HepG2 (cell line): Measurements from ENCODE around the gene PCGF3. TPM values are rescaled to one million over a fixed set of nuclear protein-coding genes. Genes with fewer than 3 reads are reported as not detected.

Experiments
- ATAC-seq: fragments of 200-7000 bp; cut with Tn5 transposase; 3 replicates; pipeline ENCODE4 v1.9.1; 2020; ENCODE audit warnings: mild to moderate bottlenecking, moderate library complexity
- BruUV-seq: library from RNA; stranded (reverse); fragments of 400-500 nt; replicated peaks from 2 replicates; lab custom pipeline; 2021; lab: Mats Ljungman, UMichigan
- CTCF ChIA-PET: fragments of 300-600 bp; formaldehyde crosslinking; extraction: SDS; loops from one replicate; lab custom pipeline; 2021; ENCODE audit warnings: low total read pairs, inconsistent platforms, low intra/inter-chr PET ratio; lab: Yijun Ruan, JAX
- POLR2A ChIA-PET: fragments of 350-600 bp; sonication (Branson Sonifier 250); formaldehyde crosslinking; loops from one replicate; lab custom pipeline; 2020; ENCODE audit warnings: antibody characterized with exemption, inconsistent platforms; lab: Yijun Ruan, JAX
- DNase-seq: peaks from one replicate; pipeline ENCODE4 v3.0.0-alpha.2; 2015; ENCODE audit warnings: low spot score
- FAIRE-seq: peaks from 3 replicates; lab custom pipeline; 2011; peaks lifted over from hg19 to GRCh38; lab: Jason Lieb, UNC
- H2AFZ ChIP-seq: one replicate; pipeline ENCODE4 v1.6.1; 2011; ENCODE audit warnings: low read length, inconsistent platforms
- H3K27ac ChIP-seq: fragments of 300-600 bp; 3 replicates; pipeline ENCODE4 v1.8.0; 2011; ENCODE audit warnings: mixed run types, mild to moderate bottlenecking, mixed read lengths, low read length, inconsistent platforms; ENCODE audit not compliant: insufficient read depth; ENCODE audit errors: extremely low read length
- H3K27me3 ChIP-seq, 2 experiments: fragments of 200-600 bp in 1 of 2; 2 replicates in 1 of 2; 3 replicates in 1 of 2; pipeline versions ENCODE4 v1.6.0 to v1.8.0; 2011; ENCODE audit warnings: low read length in 2 of 2, mild to moderate bottlenecking in 2 of 2, moderate library complexity in 2 of 2, inconsistent platforms in 1 of 2; ENCODE audit not compliant: insufficient read depth in 2 of 2, control insufficient read depth in 1 of 2
- H3K36me3 ChIP-seq, 2 experiments: fragments of 200-600 bp in 1 of 2; replicated peaks in 1 of 2; 2 replicates in 1 of 2; 3 replicates in 1 of 2; pipeline versions ENCODE4 v1.5.1 to v1.8.0; 2011; ENCODE audit warnings: low read length in 2 of 2, inconsistent platforms in 1 of 2; ENCODE audit not compliant: insufficient read depth in 2 of 2, control insufficient read depth in 1 of 2
- H3K4me1 ChIP-seq: 2 replicates; pipeline ENCODE4 v1.5.1; 2012; ENCODE audit warnings: low read length, inconsistent platforms; ENCODE audit not compliant: insufficient read depth
- H3K4me2 ChIP-seq: 2 replicates; pipeline ENCODE4 v1.6.0; 2011; ENCODE audit warnings: low read depth, low read length, inconsistent platforms
- H3K4me3 ChIP-seq, 3 experiments: fragments of 200-600 bp in 1 of 3; sonication (generic), shearing (Covaris generic) in 1 of 3; replicated peaks in 1 of 3; 2 replicates each; pipeline ENCODE4 v1.5.1; 2011 to 2016; ENCODE audit warnings: low read length in 3 of 3, inconsistent platforms in 2 of 3, low read depth in 2 of 3, mild to moderate bottlenecking in 2 of 3, control low read depth in 1 of 3, mixed read lengths in 1 of 3; ENCODE audit not compliant: insufficient read depth in 1 of 3
- H3K79me2 ChIP-seq: one replicate; pipeline ENCODE4 v1.6.1; 2011; ENCODE audit warnings: low read length, inconsistent platforms; ENCODE audit not compliant: insufficient read depth
- H3K9ac ChIP-seq: 2 replicates; pipeline ENCODE4 v1.6.0; 2011; ENCODE audit warnings: mild to moderate bottlenecking, low read depth, low read length, inconsistent platforms; ENCODE audit not compliant: insufficient read depth
- H3K9me3 ChIP-seq: 2 replicates; pipeline ENCODE4 v1.5.1; 2012; ENCODE audit warnings: mild to moderate bottlenecking, low read length
- H4K20me1 ChIP-seq: 2 replicates; pipeline ENCODE4 v1.6.0; 2011; ENCODE audit warnings: inconsistent platforms, mild to moderate bottlenecking, low read length, moderate library complexity; ENCODE audit not compliant: insufficient read depth
- AHR ChIP-seq: IDR thresholded peaks from 2 replicates; pipeline ENCODE4 v1.6.1; 2018; ENCODE audit warnings: missing genetic modification reagents, missing compliant biosample characterization
- CHD4 ChIP-seq: fragments of 200-600 bp; sonication (generic); IDR thresholded peaks from 2 replicates; pipeline ENCODE4 v1.7.0; 2017; ENCODE audit warnings: mild to moderate bottlenecking, low read length, borderline replicate concordance
- JARID2 ChIP-seq: sonication (generic); formaldehyde crosslinking; IDR thresholded peaks from 2 replicates; pipeline ENCODE4 v1.8.1; 2023; ENCODE audit warnings: missing genetic modification reagents, inconsistent platforms; ENCODE audit not compliant: insufficient replicate concordance
- MAX ChIP-seq: IDR thresholded peaks from 2 replicates; pipeline ENCODE4 v1.6.1; 2012; ENCODE audit warnings: inconsistent platforms
- NR0B2 ChIP-seq: sonication (generic); formaldehyde crosslinking; IDR thresholded peaks from 2 replicates; pipeline ENCODE4 v1.4.0; 2020; ENCODE audit warnings: mild to moderate bottlenecking, missing genetic modification reagents
- RBM22 ChIP-seq: fragments of 200-400 bp; formaldehyde crosslinking; optimal IDR thresholded peaks from 2 replicates; pipeline ENCODE3; 2017; ENCODE audit warnings: mild to moderate bottlenecking, low read length, moderate library complexity
- YEATS4 ChIP-seq: sonication (generic); formaldehyde crosslinking; IDR thresholded peaks from 2 replicates; pipeline ENCODE4 v1.4.0; 2020; ENCODE audit warnings: missing genetic modification reagents, borderline replicate concordance
- ZNF460 ChIP-seq: sonication (generic); formaldehyde crosslinking; IDR thresholded peaks from 2 replicates; pipeline ENCODE4 v1.5.1; 2020; ENCODE audit warnings: missing genetic modification reagents, mild to moderate bottlenecking, borderline replicate concordance
- ZNF468 ChIP-seq: sonication (generic); formaldehyde crosslinking; IDR thresholded peaks from 2 replicates; pipeline ENCODE4 v1.8.0; 2022; ENCODE audit warnings: mild to moderate bottlenecking, moderate library complexity, missing genetic modification reagents
- ZSCAN22 ChIP-seq: sonication (generic); formaldehyde crosslinking; IDR thresholded peaks from 2 replicates; pipeline ENCODE4 v1.4.0; 2020; ENCODE audit warnings: mild to moderate bottlenecking, missing genetic modification reagents
- WGBS: methylation state at CpG from one replicate; pipeline ENCODE4 v1.1.6; 2017; ENCODE audit warnings: low lambda C conversion rate; 5-methylcytosine and 5-hydroxymethylcytosine counted together
- in situ Hi-C: cut with HindIII; loops from 2 replicates; pipeline ENCODE4 v1.10.0; 2017; ENCODE audit warnings: low pct_unique_long_range_greater_than_20kb; ENCODE audit not compliant: extremely low pct_ligation_motif_present
- intact Hi-C: fragments of 100-400 bp; cut with micrococcal nuclease; formaldehyde crosslinking; loops from one replicate; pipeline ENCODE4 v1.10.0; 2022; ENCODE audit not compliant: unreplicated experiment
- polyA plus RNA-seq, 8 experiments: library from polyadenylated mRNA; depleted of rRNA in 3 of 8; stranded (reverse) in 7 of 8; unstranded in 1 of 8; fragments of >200 nt; fragmentation: Illumina TruSeq in 4 of 8; extraction: Trizol in 4 of 8; gene quantifications; 2 replicates each; pipeline versions ENCODE4 v1.2.1 to v1.2.3, GENCODE V29; 2011 to 2016; ENCODE audit warnings: low read depth in 4 of 8, missing spikeins in 1 of 8, mixed read lengths in 1 of 8; ENCODE audit not compliant: insufficient read depth in 1 of 8
- total RNA-seq, 5 experiments: library from RNA; depleted of rRNA; stranded (reverse); fragments of >200 nt; fragmentation: Illumina TruSeq; extraction: Trizol; gene quantifications; 2 replicates each; pipeline ENCODE4 v1.2.3, GENCODE V29; 2016; ENCODE audit warnings: low read depth in 1 of 5
- TF ChIP-seq, protein P1 (sequence below): sonication (generic); formaldehyde crosslinking; IDR thresholded peaks from 2 replicates; pipeline ENCODE4 v1.5.0; 2020; ENCODE audit warnings: missing genetic modification reagents

The PCGF3 gene
- total and polyA plus RNA-seq, 2 of the 13 experiments (the other 11 are each of a cell fraction or from before 2014, with no cell fraction given): 28.6 to 66.2 TPM

GRCh38 chr4:739569-739968 is 33.9 kb downstream of the PCGF3 start:
- no peak overlapping the region for H2AFZ ChIP-seq
- FAIRE-seq: no peak
- in situ Hi-C loops: no loop called here
- H3K4me1 ChIP-seq: no peaks in the 10 kb centered on the region
- WGBS: 98% methylated on average over 22 of the region's 22 CpGs
- peaks cover 15% of the 10 kb centered on the region; the same call in 1 of the 2 replicates for H4K20me1 ChIP-seq
- no peak overlapping the region for H3K9ac ChIP-seq
- no peak overlapping the region for H3K27ac ChIP-seq
- H3K27me3 ChIP-seq: no peaks in the 10 kb centered on the region
- H3K79me2 ChIP-seq: no peaks in the 10 kb centered on the region
- POLR2A ChIA-PET: no interaction called here
- no peak for TF ChIP-seq ZNF468
- TF ChIP-seq ZSCAN22 (CRISPR knock-in tag): no peak
- TF ChIP-seq RBM22: peak; percentile 51
- TF ChIP-seq MAX: no peak
- CTCF ChIA-PET: no interaction called here
- no peak for DNase-seq
- peaks cover 14 to 32% of the 10 kb centered on the region in 2 experiments; a peak in 4 of 5 replicates for H3K36me3 ChIP-seq
- intact Hi-C loops: no loop called here
- BruUV-seq: no TSS peak
- ATAC-seq: no peak
- no peak overlapping the region for H3K4me2 ChIP-seq
- no peak overlapping the region for H3K4me3 ChIP-seq
- H3K9me3 ChIP-seq: no peaks in the 10 kb centered on the region

GRCh38 chr4:740011-740410 is 34.4 kb downstream of the PCGF3 start:
- Histone ChIP-seq H3K36me3 (peaks cover 12 to 28% of the 10 kb centered on the region in 2 experiments; a peak in 4 of 5 replicates), H3K4me1 (no peaks in the 10 kb centered on the region), H4K20me1 (peaks cover 15% of the 10 kb centered on the region; the same call in 1 of the 2 replicates), H3K4me2 (no peak overlapping the region), H3K27me3 (no peaks in the 10 kb centered on the region), H3K4me3 (no peak overlapping the region), H3K9me3 (no peaks in the 10 kb centered on the region), H3K79me2 (no peaks in the 10 kb centered on the region), H3K9ac (no peak overlapping the region), H3K27ac (no peak overlapping the region), H2AFZ (no peak overlapping the region)
- 95% methylated on average over 12 of the region's 12 CpGs for WGBS
- no peak for ATAC-seq
- in situ Hi-C loops: no loop called here
- no TSS peak for BruUV-seq
- ChIA-PET POLR2A (no interaction called here), CTCF (no interaction called here)
- intact Hi-C loops: no loop called here
- no peak for TF ChIP-seq YEATS4 (CRISPR knock-in tag)
- TF ChIP-seq NR0B2 (CRISPR knock-in tag): no peak
- no peak for TF ChIP-seq JARID2 (CRISPR knock-in tag)
- TF ChIP-seq CHD4: no peak
- no peak for TF ChIP-seq ZNF460 (CRISPR knock-in tag)
- no peak for TF ChIP-seq AHR (CRISPR knock-in tag)
- TF ChIP-seq, protein P1, sequence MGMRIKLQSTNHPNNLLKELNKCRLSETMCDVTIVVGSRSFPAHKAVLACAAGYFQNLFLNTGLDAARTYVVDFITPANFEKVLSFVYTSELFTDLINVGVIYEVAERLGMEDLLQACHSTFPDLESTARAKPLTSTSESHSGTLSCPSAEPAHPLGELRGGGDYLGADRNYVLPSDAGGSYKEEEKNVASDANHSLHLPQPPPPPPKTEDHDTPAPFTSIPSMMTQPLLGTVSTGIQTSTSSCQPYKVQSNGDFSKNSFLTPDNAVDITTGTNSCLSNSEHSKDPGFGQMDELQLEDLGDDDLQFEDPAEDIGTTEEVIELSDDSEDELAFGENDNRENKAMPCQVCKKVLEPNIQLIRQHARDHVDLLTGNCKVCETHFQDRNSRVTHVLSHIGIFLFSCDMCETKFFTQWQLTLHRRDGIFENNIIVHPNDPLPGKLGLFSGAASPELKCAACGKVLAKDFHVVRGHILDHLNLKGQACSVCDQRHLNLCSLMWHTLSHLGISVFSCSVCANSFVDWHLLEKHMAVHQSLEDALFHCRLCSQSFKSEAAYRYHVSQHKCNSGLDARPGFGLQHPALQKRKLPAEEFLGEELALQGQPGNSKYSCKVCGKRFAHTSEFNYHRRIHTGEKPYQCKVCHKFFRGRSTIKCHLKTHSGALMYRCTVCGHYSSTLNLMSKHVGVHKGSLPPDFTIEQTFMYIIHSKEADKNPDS (CRISPR knock-in tag): no peak
- no peak for DNase-seq
- FAIRE-seq: no peak
